ENCODE data around the gene RNF4.
"Not testable (repeated sequence)": the region's sequence is repeated elsewhere in the genome, so short reads cannot be mapped to it uniquely, and the experiment has no call there.

RNF4 gene

DNA sequence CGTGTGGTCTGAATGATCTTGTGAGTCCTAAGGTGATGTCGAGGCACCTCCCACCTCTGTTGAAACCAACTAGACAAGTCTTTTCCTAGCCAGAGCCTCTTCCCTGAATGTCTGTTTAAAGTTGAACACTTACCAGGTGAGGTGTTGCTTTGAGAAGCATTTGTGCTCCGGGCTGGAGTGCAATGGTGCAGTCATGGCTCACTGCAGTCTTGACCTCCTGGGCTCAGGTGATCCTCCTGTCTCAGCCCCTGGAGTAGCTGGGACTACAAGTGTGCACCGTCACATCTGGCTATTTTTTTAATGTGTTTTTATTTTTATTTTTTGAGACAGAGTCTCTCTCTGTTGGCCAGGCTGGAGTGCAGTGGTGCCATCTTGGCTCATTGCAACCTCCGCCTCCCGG lies 18.1 kb downstream of the RNF4 start:
- no peak for DNase-seq (ENCODE audit: low read depth)

DNA sequence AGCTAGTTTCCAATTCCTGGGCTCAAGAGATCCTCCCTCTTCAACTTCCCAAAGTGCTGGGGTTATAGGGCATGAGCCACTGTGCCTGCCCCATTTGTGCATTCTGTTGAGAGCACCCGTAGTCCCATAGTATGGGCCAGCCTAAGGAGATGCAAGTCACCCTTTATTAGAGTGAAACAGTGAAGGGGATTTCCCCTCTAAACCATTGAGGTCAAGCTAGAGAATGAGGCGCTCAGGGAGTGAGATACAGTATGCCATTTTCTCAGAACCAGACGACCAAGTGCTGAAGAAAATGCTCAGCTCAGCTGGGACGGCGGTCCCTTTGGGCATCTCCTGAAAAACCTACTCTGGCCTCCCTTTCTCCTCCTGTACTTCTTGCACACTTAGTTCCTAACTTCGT lies 18.7 kb downstream of the RNF4 start:
- no peak for DNase-seq (ENCODE audit: low read depth)

DNA sequence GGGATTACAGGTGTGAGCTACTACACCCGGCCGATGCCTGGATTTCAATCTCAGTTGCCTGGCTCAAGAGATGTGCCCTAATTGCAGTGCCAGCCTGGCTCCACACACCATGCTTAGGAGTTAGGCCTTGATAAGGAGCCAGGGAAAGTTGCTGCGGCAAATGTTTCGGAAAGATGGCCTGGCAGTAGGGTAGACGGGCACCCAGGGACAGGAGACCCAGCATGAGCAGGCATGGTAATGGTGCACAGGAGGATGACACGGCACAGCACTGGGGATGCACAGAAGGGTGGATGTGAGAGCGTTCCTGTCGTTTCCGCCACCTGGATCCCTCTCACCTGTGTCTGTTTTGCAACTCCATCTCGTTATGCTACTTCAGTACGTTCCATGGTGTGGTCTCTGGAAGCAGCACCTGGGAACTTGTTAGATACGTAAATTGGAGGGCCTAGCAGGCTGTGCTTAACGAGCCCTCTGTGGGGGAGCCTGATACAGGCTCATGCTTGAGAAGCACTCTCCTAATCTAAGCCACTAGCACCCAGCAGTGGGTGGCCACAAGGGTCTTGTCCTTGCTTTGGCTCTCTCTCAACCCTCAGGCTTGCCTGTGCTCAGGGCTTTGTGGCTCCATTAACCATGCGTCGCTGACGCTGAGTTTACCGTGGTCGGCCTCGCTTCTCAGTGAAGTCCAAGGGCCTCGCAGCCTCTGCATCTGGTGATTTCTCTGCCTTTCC lies 20.3 kb downstream of the RNF4 start:
- DNase-seq (ENCODE audit: low read depth): no peak

DNA sequence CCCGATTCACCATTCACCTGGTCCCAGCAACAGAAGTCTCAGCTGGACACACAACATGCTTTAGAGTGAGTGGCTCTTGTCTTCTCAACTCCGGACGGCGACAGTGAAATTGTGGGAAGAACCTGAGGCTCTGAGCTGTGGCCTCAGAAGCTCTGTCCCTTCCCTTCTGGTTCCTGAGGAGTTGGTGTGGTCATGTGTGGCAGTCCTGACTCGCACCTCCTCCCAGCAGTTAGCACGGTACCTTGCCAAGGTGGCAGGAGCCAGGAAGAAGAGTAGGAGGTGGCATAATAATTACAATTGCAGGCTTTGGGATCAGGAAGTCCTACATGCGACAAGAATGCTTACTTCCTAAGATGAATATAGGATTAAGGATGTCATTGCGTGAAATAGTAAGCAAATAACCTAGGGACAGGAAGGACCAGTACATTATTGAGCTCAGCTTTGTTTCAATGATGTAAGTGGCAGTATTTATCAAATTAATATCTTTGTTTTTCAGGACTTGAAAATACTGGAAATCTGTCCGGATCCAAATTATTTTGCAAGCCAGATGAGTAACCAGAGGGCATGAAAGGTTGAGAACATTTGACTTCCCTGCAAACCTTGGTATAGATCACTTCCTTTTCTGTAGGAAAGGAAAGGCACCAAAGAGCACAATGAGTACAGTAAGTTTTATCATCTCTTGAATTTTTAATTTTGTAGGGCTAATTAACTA lies 21.1 kb downstream of the RNF4 start:
- DNase-seq (ENCODE audit: low read depth): no peak

DNA sequence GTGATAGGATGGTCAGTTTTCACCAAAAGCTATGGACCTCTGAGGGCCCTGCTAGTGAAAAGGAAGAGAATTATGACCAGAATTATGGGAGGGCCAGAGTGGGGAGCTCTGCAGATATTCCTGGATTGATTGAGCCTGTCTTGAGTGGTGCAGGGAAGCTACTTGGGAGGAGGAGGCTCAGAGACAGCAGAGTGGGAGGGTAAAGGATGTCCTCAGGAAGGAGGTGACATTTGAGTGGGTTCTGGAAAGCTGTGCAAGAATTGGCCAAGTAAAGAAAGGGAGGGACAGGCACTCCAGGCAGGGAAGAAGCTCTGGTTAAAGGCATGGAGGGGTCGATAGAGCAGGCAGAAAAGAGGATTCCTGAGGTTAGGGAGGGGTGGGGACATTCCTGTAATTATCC lies 24.1 kb downstream of the RNF4 start:
- no peak for DNase-seq (ENCODE audit: low read depth)

DNA sequence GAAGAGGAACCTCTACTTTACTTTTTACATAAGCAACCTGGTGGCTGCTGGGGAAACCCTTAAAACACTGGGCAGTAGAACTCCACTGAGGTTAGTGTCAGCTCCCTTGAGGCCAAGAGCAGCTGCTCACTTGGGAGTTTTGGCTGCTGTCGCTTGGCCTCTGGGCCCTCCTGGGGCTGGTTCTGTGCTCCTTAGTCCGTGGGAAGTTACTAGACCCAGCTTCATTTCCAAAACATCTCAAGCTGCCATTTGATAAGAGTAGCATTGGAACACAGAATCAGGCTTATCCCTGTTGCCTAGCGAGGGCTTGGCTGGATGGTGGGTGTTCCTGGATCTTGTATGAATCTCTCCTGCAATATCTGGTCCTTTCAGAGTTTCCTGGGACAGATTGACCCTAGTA lies 26.1 kb downstream of the RNF4 start:
- no peak for DNase-seq (ENCODE audit: low read depth)

DNA sequence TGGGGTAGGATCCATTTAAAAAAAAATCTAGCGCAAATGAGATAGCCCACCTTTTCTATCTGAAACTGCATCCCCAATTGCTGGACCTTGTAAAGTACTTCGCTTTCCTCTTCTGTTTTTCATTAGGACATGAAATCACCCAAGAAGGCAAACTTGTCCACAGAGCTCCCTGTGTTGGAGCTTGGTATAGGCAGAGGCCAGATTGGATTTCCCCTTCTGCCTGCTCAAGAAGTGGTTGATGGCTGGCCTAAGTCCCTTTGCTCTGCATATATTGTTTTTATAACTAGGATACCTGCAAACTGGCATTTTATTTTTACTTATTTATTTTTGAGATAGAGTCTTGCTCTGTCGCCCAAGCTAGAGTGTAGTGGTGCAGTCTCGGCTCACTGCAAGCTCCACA lies 28.4 kb downstream of the RNF4 start:
- DNase-seq (ENCODE audit: low read depth): no peak

DNA sequence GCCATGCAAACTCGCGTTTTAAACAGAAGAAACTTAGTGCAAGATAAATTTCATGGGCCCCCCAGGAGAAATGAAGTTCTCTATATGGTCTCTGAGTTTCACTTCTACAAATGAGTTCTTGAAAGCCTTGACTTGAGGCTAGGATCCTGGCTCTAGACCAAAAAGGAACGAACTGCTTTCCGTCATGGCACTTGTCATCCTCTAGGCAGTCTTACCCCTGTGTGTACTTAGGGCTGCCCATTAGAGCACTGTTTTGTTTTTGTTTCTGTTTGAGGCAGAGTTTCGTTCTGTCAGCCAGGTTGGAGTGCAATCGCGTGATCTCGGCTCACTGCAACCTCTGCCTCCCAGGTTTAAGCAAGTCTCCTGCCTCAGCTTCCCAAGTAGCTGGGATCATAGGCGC lies 29.0 kb downstream of the RNF4 start:
- DNase-seq (ENCODE audit: low read depth): no peak

DNA sequence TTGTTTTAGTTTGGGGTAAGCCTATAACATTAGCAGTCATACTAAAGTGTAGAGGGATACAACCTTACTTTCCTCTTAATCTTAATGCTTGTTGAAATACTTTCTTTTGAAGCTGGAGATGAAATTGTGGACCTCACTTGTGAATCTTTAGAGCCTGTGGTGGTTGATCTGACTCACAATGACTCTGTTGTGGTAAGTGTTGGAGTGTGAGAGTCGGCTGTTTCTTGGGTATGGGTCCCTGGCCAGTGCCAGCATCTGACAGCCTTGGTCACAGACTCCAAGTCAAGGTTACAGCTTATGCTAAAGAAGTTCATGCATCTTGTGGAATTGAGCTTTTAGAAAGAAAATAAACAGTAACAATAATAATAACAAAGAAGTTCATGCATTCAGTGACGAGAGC lies 31.6 kb downstream of the RNF4 start:
- DNase-seq (ENCODE audit: low read depth): no peak

DNA sequence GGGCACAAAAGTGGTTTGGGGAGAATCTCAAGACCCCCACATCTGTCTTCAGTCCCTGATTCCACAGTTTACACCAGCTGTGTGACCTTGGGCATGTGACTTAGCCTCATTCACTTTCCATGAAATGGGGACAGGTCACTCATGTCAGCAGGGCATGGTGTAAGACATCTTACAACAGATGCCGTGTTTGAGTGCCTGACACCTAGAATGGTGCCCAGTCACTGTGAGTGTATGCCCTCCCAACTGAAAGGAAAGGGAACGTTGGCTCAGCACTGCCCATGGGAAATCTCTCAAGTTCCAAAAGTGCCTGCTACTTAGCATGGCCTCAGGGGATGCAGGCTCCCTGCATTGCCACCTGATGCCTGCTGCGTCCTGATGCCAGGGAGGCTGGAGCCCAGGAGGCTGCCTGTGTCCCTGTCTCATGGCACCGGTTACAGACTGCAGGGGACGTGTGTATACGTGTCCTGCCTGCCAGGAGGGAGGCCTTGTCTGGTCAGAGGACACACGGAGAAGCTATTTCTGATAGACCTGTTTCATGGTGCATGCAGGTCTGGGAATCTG lies 32.2 kb downstream of the RNF4 start:
- DNase-seq (ENCODE audit: low read depth): no peak

DNA sequence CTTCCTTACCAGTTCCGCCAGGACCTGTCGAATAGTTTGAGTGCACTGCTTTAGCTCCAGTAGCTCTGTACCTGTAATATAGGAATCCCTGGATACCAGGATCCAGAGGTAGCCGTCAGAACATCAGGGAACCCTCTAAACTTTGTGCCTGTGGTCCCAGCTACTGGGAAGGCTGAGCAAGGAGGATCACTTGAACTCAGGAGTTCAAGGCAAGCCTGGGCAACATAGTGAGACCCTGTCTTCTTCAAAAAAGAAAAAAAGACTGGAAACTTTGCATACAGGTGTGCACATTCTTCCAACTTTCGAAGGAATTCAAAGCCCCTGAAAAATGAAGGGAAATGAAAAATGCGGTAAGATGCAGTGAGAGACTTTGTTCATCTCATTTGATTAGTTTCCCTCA lies 34.9 kb downstream of the RNF4 start:
- no peak for DNase-seq (ENCODE audit: low read depth)

DNA sequence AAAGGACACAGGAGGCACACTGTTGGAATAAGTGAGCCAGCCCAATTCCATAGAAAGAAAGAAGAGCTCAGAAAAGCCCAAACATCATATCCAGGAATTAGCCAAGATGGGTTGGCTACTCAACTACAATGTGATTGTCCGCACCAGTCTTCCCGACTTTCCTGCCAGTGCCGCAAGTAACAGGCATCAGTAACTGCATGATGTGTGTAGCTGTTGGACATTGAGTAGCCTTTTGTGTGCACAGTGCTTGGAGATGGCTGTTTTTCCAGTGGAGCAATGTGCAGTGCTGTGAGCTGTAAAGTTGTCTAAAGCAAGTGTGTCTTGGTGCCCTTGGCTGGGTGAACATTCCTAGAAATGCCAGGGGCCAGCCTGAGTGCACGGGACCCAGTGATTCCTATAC lies 38.4 kb downstream of the RNF4 start:
- no peak for DNase-seq (ENCODE audit: low read depth)

DNA sequence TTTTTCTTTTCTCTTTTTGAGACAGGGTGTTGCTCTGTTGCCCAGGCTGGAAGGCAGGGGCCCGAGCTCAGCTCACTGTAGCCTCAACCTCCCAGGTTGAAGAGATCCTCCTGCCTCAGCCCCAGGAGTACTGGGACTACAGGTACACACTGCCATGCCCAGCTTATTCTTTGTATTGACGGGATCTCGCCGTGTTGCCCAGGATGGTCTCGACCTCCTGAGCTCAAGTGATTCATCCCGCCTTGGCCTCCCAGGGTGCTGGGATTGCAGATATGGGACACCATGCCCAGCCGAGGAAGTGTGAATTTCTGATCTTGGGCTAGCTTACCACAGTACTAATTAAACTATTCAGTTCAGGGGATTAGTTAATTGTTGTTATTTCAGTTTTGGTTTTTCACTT lies 38.9 kb downstream of the RNF4 start:
- DNase-seq (ENCODE audit: low read depth): no peak

DNA sequence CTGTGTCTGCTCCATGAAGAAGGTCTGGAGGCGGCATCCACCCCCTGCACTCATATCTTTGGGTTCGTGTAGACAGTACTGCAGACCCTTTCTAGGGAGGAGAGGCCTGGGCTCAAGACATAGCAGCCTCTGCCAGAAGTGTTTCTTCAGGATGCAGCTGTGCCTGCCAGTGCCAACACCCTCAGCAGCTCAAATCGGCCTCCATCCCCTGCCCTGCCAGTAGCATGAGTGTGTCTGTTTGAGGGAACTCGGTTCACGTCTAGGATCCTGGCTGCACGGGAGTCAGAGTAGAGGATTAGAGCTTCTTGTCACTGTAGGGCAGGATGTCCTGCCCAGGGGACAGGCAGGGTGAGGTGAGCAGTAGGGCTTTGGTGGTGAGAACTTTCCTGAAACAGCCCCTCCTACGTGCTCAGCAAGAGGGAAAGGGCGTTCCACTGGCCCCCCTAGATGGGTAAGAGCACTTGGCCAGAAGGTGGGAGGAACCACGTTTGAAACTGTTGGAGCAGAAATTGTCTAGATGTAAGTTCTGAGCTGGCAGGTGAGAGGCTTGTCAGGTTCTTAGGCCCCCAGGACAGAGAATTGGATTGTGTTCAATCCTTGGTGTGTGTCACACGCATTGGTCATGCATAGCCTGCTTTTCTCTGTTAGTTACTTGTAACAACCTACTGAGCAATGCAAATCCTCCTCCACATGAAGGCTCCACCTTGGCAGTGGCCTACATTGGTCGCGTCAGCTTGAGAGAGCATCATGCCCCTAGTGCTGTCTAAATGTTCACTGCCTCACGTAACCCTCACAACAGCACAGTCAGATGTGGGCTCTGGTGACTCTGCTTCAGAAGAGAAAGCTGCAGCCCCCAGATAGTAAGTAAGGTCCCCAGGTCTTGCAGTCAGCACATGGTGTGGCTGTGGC lies 41.7 kb downstream of the RNF4 start:
- no peak for DNase-seq (ENCODE audit: low read depth)

DNA sequence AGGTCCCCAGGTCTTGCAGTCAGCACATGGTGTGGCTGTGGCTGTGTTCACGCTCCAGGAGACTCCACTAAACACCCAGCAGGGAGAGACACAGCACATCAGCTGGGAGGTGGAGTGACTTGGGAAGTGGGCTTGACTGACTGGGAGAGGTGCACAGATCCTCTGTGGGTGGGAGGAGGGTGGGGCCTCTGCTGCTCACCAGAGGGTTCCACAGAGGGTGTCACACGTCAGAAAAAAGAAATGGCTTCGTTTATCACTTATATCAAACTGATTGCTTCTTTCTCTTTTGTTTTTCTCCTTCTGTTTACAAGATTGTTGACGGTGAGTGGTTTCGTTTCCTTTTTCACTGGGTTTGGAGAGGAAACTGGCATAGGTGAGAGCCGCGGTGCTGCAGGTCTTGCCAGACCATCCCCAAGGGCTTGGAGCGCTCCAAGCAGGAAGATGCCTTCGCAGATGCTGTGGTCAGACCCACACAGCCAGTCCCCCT lies 42.8 kb downstream of the RNF4 start:
- DNase-seq (ENCODE audit: low read depth): no peak

DNA sequence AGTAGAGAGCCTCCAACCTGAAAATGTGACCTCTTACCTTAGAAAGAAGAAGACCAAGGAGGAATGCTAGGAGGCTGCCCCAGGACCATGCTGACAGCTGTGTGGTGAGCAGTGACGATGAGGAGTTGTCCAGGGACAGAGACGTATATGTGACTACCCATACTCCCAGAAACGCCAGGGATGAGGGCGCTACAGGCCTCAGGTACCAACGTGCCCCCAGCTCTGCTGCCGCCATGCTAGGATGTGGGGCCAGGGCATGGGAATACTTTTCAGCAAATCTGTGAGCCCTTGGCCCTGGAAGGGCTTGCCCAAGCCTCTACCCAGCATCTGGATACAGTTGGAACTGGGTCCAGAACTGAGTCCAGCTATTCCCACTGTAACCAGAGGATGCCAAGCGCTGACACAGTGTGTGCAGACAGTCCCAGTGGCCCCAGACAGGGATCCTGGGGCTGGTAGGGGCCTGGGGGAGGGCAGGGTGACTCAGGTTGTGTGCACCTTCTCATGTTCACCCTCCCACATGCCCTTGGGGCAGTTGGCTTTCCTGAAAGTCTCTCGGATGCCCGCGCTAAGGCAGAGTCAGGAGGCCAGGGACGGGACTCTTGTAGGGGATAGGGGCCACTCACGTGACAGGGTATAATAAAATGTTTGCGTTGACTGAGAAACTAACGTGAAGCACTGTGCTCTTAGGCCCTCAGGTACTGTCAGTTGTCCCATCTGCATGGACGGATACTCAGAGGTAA lies 43.7 kb downstream of the RNF4 start:
- DNase-seq (ENCODE audit: low read depth): no peak

DNA sequence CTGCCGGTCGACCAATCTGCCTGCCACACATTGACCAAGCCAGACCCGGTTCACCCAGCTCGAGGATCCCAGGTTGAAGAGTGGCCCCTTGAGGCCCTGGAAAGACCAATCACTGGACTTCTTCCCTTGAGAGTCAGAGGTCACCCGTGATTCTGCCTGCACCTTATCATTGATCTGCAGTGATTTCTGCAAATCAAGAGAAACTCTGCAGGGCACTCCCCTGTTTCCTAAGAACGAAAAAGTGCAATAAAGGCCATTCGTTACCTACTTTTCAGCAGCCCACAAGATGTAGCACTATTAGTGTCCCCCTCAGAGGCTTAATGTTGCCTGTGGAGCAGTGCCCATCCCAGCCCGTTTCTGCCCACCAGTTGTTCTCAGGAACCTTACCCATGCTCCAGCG lies 45.3 kb downstream of the RNF4 start:
- not testable (repeated sequence) for DNase-seq (ENCODE audit: low read depth)

DNA sequence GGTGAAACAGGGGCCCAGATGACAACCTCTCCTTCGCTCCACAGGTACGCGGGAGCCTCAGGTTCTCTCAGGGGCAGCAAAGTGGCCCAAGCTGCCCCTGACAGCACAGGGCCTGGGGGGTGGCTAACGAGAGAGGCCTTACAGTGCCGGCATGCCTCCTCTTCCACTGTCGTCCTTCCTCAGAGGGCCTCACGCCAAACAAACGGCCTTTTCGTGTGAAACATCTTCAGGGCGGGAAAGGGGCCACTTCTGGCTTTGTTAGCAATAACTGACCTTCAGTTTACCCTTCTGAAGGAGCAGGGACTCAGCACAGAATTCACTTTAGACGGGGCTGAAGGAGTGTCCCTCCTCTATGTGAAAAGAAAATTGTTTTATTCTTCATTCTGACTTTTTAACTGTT lies 46.0 kb downstream of the RNF4 start:
- DNase-seq (ENCODE audit: low read depth): not testable (repeated sequence)

DNA sequence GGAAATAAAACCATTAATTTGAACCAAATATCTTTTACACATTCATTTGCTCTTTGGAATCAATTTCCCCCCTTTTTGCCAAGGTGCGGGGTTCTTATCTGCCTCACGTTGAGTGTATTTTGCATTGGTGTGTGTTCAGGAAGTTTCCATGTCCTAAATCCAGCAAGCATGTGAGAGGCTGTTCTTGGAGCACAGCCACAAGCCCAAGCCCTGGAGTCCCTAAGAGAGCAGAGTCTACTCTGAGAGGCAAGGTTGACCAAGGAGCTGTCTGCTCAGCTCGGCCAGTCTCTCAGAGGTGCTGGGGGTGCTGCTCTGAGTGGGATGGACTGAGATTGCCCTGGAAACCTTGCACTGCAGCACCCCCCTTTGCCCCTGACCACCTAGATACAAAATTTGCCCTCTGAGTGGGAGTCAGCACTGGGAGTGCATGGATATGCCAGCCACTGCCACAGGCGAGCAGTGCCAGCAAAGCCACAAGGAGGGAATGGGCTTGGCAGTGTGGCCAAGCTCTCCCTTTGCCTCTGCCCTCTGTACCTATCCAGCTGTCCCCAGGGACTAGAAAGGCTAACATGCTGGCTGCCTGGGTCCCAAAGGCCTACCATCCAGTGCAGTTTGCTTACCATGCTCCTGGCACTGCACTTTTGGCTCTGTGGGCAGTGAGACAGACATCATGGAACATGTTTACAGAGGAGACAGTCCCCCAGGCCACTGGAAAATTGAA lies 47.1 kb downstream of the RNF4 start:
- no peak for DNase-seq (ENCODE audit: low read depth)

DNA sequence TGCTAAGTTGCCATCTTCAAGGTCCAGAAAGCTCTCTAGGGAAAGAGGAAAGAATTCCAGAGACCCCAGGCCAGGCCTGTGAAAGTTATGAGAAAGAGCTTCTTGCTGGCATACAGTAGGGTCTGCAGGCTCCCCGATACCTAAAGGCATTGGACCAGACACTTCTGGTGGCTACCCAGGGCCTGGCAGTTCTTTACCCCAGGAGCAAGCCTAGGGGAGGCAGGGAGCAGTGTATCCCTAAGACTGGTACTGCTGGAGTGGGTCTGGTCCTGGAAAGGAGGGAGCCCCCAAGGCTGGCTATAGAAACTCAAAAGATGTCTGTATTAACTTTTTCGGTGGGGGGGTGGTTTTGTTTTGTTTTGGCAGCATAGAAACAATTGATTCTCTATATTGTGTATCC lies 47.7 kb downstream of the RNF4 start:
- no peak for DNase-seq (ENCODE audit: low read depth)

DNA sequence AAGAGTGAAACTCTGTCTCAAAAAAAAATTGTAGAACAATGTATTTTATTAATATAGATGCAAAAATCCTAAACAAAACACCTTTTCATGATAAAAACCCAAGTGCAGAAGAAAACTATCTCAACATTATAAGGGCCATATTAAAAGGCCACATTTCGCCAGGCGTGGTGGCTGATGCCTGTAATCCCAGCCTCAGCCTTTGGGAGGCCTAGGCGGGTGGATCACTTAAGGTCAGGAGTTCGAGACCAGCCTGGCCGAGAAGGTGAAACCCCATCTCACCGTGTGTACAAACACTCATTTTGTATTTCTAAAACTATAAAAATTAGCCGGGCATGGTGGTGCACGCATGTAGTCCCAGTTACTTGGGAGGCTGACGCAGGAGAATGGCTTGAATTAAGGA lies 57.7 kb downstream of the RNF4 start:
- no peak for DNase-seq (ENCODE audit: low read depth)

Measured in T-helper 22 cell (primary cell).